Calu3 (cell line): ENCODE data around the gene PLEKHH1. TPM values are rescaled to one million over a fixed set of nuclear protein-coding genes. Genes with fewer than 3 reads are reported as not detected.
"Not testable (repeated sequence)": the region's sequence is repeated elsewhere in the genome, so short reads cannot be mapped to it uniquely, and the experiment has no call there.

ENCODE experiments used
- BruUV-seq: library from RNA; stranded (reverse); fragments of 400-500 nt; replicated peaks from 2 replicates; lab custom pipeline; 2021; lab: Mats Ljungman, UMichigan
- CTCF ChIA-PET: fragments of 300-600 bp; sonication (Branson Sonifier 250); formaldehyde crosslinking; loops from one replicate; lab custom pipeline; 2022; ENCODE audit warnings: antibody characterized with exemption; lab: Charles Lee
- DNase-seq: peaks from one replicate; pipeline ENCODE4 v3.0.0; 2022
- H3K27ac Mint-ChIP-seq: one replicate; pipeline ENCODE4 v1.8.0; 2022; ENCODE audit warnings: mixed read lengths; ENCODE audit not compliant: unreplicated experiment
- H3K27me3 Mint-ChIP-seq: one replicate; pipeline ENCODE4 v1.8.0; 2022; ENCODE audit warnings: mixed read lengths; ENCODE audit not compliant: unreplicated experiment
- H3K36me3 Mint-ChIP-seq: one replicate; pipeline ENCODE4 v1.8.0; 2022; ENCODE audit warnings: mild to moderate bottlenecking, moderate library complexity, mixed read lengths; ENCODE audit not compliant: insufficient read depth, unreplicated experiment
- H3K4me1 Mint-ChIP-seq: one replicate; pipeline ENCODE4 v1.8.0; 2022; ENCODE audit warnings: mild to moderate bottlenecking, low read depth, mixed read lengths; ENCODE audit not compliant: unreplicated experiment
- H3K4me3 Mint-ChIP-seq: one replicate; pipeline ENCODE4 v1.8.0; 2022; ENCODE audit warnings: mild to moderate bottlenecking, low read depth, moderate library complexity, mixed read lengths; ENCODE audit not compliant: unreplicated experiment
- H3K9me3 Mint-ChIP-seq: one replicate; pipeline ENCODE4 v1.8.0; 2022; ENCODE audit warnings: low read depth, mixed read lengths; ENCODE audit not compliant: unreplicated experiment
- intact Hi-C: fragments of 100-400 bp; cut with micrococcal nuclease; formaldehyde crosslinking; loops from one replicate; pipeline ENCODE4 v1.10.0; 2022; ENCODE audit not compliant: unreplicated experiment
- total RNA-seq: library from RNA; stranded (reverse); gene quantifications from 2 replicates; pipeline ENCODE4 v1.2.3, GENCODE V29; 2022
- TF ChIP-seq, protein P1 (sequence below): fragments of 200-600 bp; IDR thresholded peaks from one replicate; pipeline ENCODE4 v1.8.0; 2022; ENCODE audit warnings: antibody characterized with exemption; ENCODE audit not compliant: unreplicated experiment

Gene PLEKHH1
- total RNA-seq, 1 experiment from 2014 or later, result 11.8 TPM

DNA sequence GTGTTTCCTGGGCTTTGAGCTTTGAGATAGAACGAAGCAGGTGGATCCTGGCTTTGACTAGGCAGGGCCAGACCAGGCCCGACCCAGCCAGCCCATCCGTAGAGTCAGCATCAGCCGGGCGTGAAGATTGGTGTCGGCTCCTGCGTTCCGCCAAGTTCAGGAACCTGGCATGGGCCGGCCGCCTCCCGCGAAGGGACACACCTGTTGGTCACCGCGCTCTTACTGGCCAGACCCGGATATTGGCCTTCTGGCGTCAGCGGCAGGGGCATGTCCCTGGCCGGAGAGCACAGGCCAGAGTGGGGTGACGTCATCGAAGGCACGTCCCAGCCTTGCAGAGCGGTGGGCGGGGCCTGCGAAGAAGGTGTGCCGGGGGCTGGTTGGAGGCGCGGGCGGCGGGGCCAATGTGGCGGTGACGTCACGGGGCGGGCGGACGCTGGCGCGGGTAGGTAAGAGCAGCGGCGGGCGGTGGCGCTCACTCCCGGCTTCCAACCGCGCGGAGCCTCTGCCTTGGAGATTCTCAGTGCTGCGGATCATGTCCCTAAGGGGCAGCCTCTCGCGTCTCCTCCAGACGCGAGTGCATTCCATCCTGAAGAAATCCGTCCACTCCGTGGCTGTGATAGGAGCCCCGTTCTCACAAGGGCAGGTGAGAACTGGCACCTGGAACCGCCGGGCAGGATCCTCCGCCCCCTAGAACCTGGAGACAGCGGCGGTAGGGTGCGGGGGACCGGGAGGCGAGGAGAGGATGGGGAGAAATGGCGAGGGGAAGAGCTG is 86.5 kb downstream of the PLEKHH1 start, which contains the start of gene ARG2:
ARG2 (plus strand) TSS at position 475 of the 771 bp plus-strand sequence; CDS start at position 533, 58 bp downstream.
- peaks cover 21% of the 10 kb centered on the region for H3K4me1 Mint-ChIP-seq

DNA sequence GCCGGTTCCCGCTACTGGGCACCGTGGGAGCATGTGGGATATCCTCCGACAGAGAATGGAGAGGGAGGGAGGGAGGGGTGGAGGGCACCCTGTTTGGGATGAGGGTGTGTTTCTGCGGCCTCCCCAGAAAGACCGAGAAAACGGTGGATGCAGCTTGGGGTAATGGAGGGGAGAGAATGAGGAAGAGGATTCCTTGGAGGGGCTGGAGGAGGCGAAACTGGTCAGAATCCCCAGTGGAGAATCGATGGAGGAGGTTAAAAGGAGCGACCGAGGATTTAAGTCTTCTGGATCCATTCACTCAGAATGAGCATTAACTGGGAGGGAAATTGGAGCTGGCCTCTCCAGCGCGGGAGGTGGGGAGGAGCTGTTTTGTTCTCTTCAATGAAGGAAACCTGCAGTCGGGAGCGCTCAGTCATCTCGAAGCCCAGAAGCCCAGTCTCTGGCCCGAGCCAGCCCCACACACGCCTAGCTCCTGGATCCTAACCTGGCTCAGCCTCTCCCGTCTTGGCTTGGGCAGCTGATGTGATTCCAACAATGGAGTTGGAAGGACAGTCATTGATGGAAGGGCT is 87.2 kb downstream of the PLEKHH1 start:
- no TSS peak for BruUV-seq

More for the DNA sequence above, 86.5 kb downstream of the PLEKHH1 start, which contains the start of gene ARG2:
- DNase-seq, result peak; percentile 99
- Mint-ChIP-seq H3K9me3 (no peaks in the 10 kb centered on the region), H3K27me3 (peaks cover 18% of the 10 kb centered on the region), H3K27ac (peak within 1 kb of the TSS; percentile 94), H3K36me3 (peaks cover 20% of the 10 kb centered on the region), H3K4me3 (peak within 1 kb of the TSS; percentile 97)
- intact Hi-C loops, result loop anchor here (1.0 to 2.0 kb wide), 2 partner anchors 48 to 85 kb away; no protein-coding TSS in a partner anchor
- TF ChIP-seq, protein P1, sequence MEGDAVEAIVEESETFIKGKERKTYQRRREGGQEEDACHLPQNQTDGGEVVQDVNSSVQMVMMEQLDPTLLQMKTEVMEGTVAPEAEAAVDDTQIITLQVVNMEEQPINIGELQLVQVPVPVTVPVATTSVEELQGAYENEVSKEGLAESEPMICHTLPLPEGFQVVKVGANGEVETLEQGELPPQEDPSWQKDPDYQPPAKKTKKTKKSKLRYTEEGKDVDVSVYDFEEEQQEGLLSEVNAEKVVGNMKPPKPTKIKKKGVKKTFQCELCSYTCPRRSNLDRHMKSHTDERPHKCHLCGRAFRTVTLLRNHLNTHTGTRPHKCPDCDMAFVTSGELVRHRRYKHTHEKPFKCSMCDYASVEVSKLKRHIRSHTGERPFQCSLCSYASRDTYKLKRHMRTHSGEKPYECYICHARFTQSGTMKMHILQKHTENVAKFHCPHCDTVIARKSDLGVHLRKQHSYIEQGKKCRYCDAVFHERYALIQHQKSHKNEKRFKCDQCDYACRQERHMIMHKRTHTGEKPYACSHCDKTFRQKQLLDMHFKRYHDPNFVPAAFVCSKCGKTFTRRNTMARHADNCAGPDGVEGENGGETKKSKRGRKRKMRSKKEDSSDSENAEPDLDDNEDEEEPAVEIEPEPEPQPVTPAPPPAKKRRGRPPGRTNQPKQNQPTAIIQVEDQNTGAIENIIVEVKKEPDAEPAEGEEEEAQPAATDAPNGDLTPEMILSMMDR, result no peak
- CTCF ChIA-PET, result interaction anchor here (0.6 to 2.5 kb wide), 8 partner anchors 19 to 899 kb away, joined by 3 to 23 read pairs (median 6); partner anchors contain the start of gene PIGH
- no TSS peak for BruUV-seq

DNA sequence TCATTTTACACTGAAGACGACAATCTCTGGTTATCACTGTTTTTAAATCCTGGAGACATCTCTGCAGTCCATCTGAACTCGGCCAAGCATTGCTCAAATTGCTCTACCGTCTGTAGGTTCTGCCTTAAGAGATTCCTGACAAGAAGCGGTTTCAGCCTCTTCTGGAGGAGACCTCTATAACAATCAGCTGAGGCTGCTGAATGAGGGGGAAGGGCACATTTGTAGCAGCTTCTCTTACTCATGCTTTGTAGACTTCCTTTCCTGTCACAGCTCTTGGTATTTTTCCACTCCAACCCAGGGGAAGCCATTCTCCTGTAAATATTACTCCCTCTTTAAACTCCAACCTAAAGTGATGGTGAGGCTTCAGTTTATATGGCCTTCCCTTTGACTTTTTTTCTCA is 89.6 kb downstream of the PLEKHH1 start:
- Mint-ChIP-seq H3K4me1 (peaks cover 21% of the 10 kb centered on the region), H3K9me3 (no peaks in the 10 kb centered on the region), H3K36me3 (peaks cover 20% of the 10 kb centered on the region), H3K27ac (no peak overlapping the region), H3K27me3 (no peaks in the 10 kb centered on the region), H3K4me3 (no peak overlapping the region)
- intact Hi-C loops, result no loop called here
- BruUV-seq, result TSS peak; percentile 15
- CTCF ChIA-PET, result interaction anchor here (0.7 kb wide), 1 partner anchor 196 kb away, joined by 4 read pairs; no protein-coding TSS in a partner anchor
- no peak for DNase-seq
- TF ChIP-seq, protein P1, result no peak

More for the DNA sequence above, 87.2 kb downstream of the PLEKHH1 start:
- TF ChIP-seq, protein P1, result no peak
- no peaks in the 10 kb centered on the region for H3K9me3 Mint-ChIP-seq
- intact Hi-C loops, result no loop called here
- DNase-seq, result peak; percentile 4
- peak overlapping the region; percentile 94 for H3K27ac Mint-ChIP-seq
- H3K27me3 Mint-ChIP-seq, result peaks cover 11% of the 10 kb centered on the region
- H3K4me1 Mint-ChIP-seq, result peaks cover 21% of the 10 kb centered on the region
- H3K4me3 Mint-ChIP-seq, result peak overlapping the region; percentile 97
- peaks cover 20% of the 10 kb centered on the region for H3K36me3 Mint-ChIP-seq
- CTCF ChIA-PET, result interaction anchor here (0.6 to 2.3 kb wide), 5 partner anchors 20 to 898 kb away, joined by 3 to 23 read pairs (median 6); partner anchors contain the start of gene PIGH

DNA sequence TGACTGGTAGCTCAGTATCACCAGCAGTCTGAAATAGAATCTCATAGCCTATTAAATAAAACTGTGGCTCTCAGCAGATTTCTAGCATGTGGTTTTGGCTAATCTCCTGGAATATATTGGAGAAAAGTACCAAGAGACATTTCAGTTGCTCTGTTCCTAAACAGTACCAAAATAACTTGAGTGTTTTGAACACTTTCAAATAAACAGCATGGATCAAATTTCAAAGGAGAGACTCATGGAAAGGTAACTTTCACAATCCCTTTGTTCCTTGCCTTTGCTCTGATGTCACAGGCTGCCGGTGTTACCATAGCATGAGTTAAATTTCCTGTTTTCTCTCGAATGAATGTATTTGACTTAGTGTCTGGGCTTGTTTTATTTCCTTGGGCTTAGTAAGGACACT is 90.0 kb downstream of the PLEKHH1 start:
- Mint-ChIP-seq H3K4me3 (no peak overlapping the region), H3K36me3 (peaks cover 20% of the 10 kb centered on the region), H3K4me1 (peaks cover 21% of the 10 kb centered on the region), H3K27me3 (no peaks in the 10 kb centered on the region), H3K9me3 (no peaks in the 10 kb centered on the region), H3K27ac (no peak overlapping the region)
- TF ChIP-seq, protein P1, result no peak
- intact Hi-C loops, result no loop called here
- CTCF ChIA-PET, result no interaction called here
- no TSS peak for BruUV-seq
- no peak for DNase-seq

DNA sequence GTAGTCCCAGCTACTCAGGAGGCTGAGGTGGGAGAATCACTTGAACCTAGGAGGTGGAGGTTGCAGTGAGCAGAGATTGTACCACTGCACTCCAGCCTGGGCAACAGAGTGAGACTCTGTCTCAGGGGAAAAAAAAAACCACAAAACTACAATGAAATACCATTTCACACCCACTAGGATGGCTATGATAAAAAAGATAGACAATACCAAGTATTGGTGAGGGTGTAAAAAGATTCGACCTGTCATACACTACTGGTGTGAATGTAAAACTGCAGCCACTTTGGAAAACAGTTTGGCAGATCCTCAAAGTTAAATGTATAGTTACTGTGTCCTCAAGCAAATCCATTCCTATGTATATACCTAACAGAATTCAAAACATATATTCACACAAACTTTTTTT is 93.0 kb downstream of the PLEKHH1 start:
- H3K27ac Mint-ChIP-seq, H3K9me3 Mint-ChIP-seq, BruUV-seq, DNase-seq, H3K36me3 Mint-ChIP-seq, intact Hi-C loops, H3K4me3 Mint-ChIP-seq, CTCF ChIA-PET, H3K27me3 Mint-ChIP-seq: not testable (repeated sequence)
- H3K4me1 Mint-ChIP-seq, result peaks cover 12% of the 10 kb centered on the region
